KBM-7 (cell line): ENCODE measurements around the gene PROP1.
"Not testable (repeated sequence)": the region's sequence is repeated elsewhere in the genome, so short reads cannot be mapped to it uniquely, and the experiment has no call there.

ENCODE experiments used
- DNase-seq: peaks from one replicate; pipeline ENCODE4 v3.0.0-alpha.2; 2015
- in situ Hi-C: fragments of 300-500 bp; cut with MboI; formaldehyde crosslinking; loops from 2 replicates; pipeline ENCODE4 v1.14.3; 2020; ENCODE audit warnings: low sequenced_read_pairs, low pct_unique_long_range_greater_than_20kb, mixed read lengths

PROP1 gene

GRCh38 chr5:177983763-177984583 lies 12.1 kb downstream of the PROP1 start:
- in situ Hi-C loops: no loop called here
- DNase-seq: no peak

GRCh38 chr5:177982956-177983355 lies 13.1 kb downstream of the PROP1 start:
- in situ Hi-C loops: no loop called here
- DNase-seq: no peak

GRCh38 chr5:177982072-177982727 lies 13.8 kb downstream of the PROP1 start:
- in situ Hi-C loops: no loop called here
- DNase-seq: peak; percentile 45

- DNase-seq: no peak
- in situ Hi-C loops: no loop called here
Measured at GRCh38 chr5:177981296-177982071, 14.6 kb downstream of the PROP1 start.

GRCh38 chr5:177980743-177981151 lies 15.3 kb downstream of the PROP1 start:
- DNase-seq: no peak
- in situ Hi-C loops: no loop called here

GRCh38 chr5:177977600-177977999 lies 18.4 kb downstream of the PROP1 start:
- DNase-seq, in situ Hi-C loops: not testable (repeated sequence)

- in situ Hi-C loops: no loop called here
- DNase-seq: no peak
Measured at GRCh38 chr5:177973066-177973635, 22.9 kb downstream of the PROP1 start.

- in situ Hi-C loops: no loop called here
Measured at GRCh38 chr5:177972613-177973012, 23.4 kb downstream of the PROP1 start.

GRCh38 chr5:177972014-177972413 lies 24.0 kb downstream of the PROP1 start:
- DNase-seq, in situ Hi-C loops: not testable (repeated sequence)

More at GRCh38 chr5:177972613-177973012, 23.4 kb downstream of the PROP1 start:
- no peak for DNase-seq

GRCh38 chr5:177968661-177969211 lies 27.3 kb downstream of the PROP1 start:
- in situ Hi-C loops: no loop called here
- no peak for DNase-seq

- no peak for DNase-seq
- in situ Hi-C loops: no loop called here
Measured at GRCh38 chr5:177967221-177967887, 28.7 kb downstream of the PROP1 start.

- in situ Hi-C loops: no loop called here
- DNase-seq: no peak
Measured at GRCh38 chr5:177966839-177967166, 29.2 kb downstream of the PROP1 start.

GRCh38 chr5:177966009-177966838 lies 29.8 kb downstream of the PROP1 start:
- in situ Hi-C loops: no loop called here
- DNase-seq: no peak

GRCh38 chr5:177964471-177964870 lies 31.6 kb downstream of the PROP1 start:
- in situ Hi-C loops: no loop called here
- no peak for DNase-seq

GRCh38 chr5:177963966-177964365 lies 32.1 kb downstream of the PROP1 start:
- in situ Hi-C loops: no loop called here
- no peak for DNase-seq

- in situ Hi-C loops: no loop called here
Measured at GRCh38 chr5:177959315-177959714, 36.7 kb downstream of the PROP1 start.

GRCh38 chr5:177958696-177959095 lies 37.3 kb downstream of the PROP1 start:
- in situ Hi-C loops: no loop called here
- no peak for DNase-seq

More at GRCh38 chr5:177959315-177959714, 36.7 kb downstream of the PROP1 start:
- DNase-seq: no peak

- in situ Hi-C loops: no loop called here
- DNase-seq: no peak
Measured at GRCh38 chr5:177957241-177957640, 38.8 kb downstream of the PROP1 start.
